CD4-positive, CD25-positive, alpha-beta regulatory T cell (primary cell): ENCODE measurements around the gene C4orf54. TPM values are rescaled to one million over a fixed set of nuclear protein-coding genes. Genes with fewer than 3 reads are reported as not detected.

Source experiments
- ATAC-seq, 2 donors: fragments of 150-1000 bp; cut with Tn5 transposase; one replicate each; pipeline ENCODE4 v1.10.0; 2021; ENCODE audit warnings: low read depth in 2 of 2, moderate number of reproducible peaks in 2 of 2, moderate library complexity in 1 of 2
- DNase-seq, 3 donors: peaks; one replicate each; pipeline versions ENCODE4 v3.0.0 to v3.0.0-alpha.2; 2012 to 2022; ENCODE audit warnings: mixed read lengths in 1 of 3
- H3K27ac ChIP-seq: one replicate; pipeline ENCODE4 v1.7.0; 2013; ENCODE audit warnings: mild to moderate bottlenecking, low read length; ENCODE audit not compliant: insufficient read depth, poor library complexity, severe bottlenecking
- H3K27me3 ChIP-seq: one replicate; pipeline ENCODE4 v1.7.0; 2013; ENCODE audit warnings: low read length; ENCODE audit not compliant: control insufficient read depth, insufficient read depth
- H3K36me3 ChIP-seq: one replicate; pipeline ENCODE4 v1.7.0; 2013; ENCODE audit warnings: mild to moderate bottlenecking, low read length, moderate library complexity; ENCODE audit not compliant: control insufficient read depth, insufficient read depth
- H3K4me1 ChIP-seq: 2 replicates; pipeline ENCODE4 v1.7.0; 2013; ENCODE audit warnings: mild to moderate bottlenecking, low read length; ENCODE audit not compliant: insufficient read depth, control insufficient read depth, poor library complexity, severe bottlenecking
- H3K4me3 ChIP-seq: one replicate; pipeline ENCODE4 v1.7.0; 2013; ENCODE audit warnings: low read depth, mild to moderate bottlenecking, low read length, moderate library complexity
- H3K9me3 ChIP-seq, 2 experiments: 1 replicate in 1 of 2; 2 replicates in 1 of 2; pipeline ENCODE4 v1.7.0; 2013; ENCODE audit warnings: low read length in 2 of 2, mild to moderate bottlenecking in 1 of 2, moderate library complexity in 1 of 2; ENCODE audit not compliant: control insufficient read depth in 2 of 2
- H3K27ac Mint-ChIP-seq, 3 donors: one replicate each; pipeline ENCODE4 v1.8.0; 2020 to 2022; ENCODE audit warnings: mild to moderate bottlenecking in 3 of 3, mixed read lengths in 3 of 3, moderate library complexity in 2 of 3
- H3K27me3 Mint-ChIP-seq: one replicate; pipeline ENCODE4 v1.8.0; 2022; ENCODE audit warnings: mild to moderate bottlenecking, mixed read lengths
- H3K36me3 Mint-ChIP-seq: one replicate; pipeline ENCODE4 v1.8.0; 2020; ENCODE audit warnings: mixed read lengths
- H3K4me1 Mint-ChIP-seq, 4 donors: one replicate each; pipeline ENCODE4 v1.8.0; 2020 to 2022; ENCODE audit warnings: mixed read lengths in 4 of 4, mild to moderate bottlenecking in 1 of 4
- H3K4me3 Mint-ChIP-seq, 4 donors: one replicate each; pipeline ENCODE4 v1.8.0; 2020 to 2022; ENCODE audit warnings: mild to moderate bottlenecking in 4 of 4, mixed read lengths in 4 of 4, moderate library complexity in 3 of 4
- H3K9me3 Mint-ChIP-seq, 7 donors: one replicate each; pipeline ENCODE4 v1.8.0; 2020 to 2022; ENCODE audit warnings: mixed read lengths in 7 of 7, mild to moderate bottlenecking in 3 of 7, moderate library complexity in 2 of 7
- polyA plus RNA-seq, 4 donors: library from polyadenylated mRNA; unstranded; fragments of 300-500 nt; fragmentation: Illumina TruSeq; gene quantifications; one replicate each; pipeline ENCODE4 v1.2.3, GENCODE V29; 2021
- total RNA-seq: library from RNA; stranded (reverse); gene quantifications from one replicate; pipeline ENCODE4 v1.2.3, GENCODE V29; 2022

C4orf54 gene
- total and polyA plus RNA-seq, 5 donors from 2014 or later: not detected

DNA sequence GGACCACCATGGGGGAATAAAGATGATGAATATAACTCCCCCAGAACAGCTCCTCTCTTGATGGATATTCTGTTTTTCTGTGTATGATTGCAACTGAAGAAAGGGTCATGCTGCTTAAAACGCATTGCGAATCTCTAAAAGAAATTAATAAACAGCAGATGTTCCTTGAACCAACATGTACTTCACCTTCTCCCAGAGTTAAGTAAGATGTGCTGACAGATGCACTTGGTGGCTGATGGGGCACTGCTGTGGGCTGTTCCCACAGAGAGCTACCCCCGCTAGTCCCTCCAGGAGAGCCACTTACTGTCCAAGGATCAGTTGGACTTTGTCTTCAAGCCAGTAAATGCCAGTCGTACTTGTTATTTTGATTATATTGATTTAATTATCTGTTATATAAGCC, 26.3 kb upstream of the C4orf54 start:
- no peaks in the 10 kb centered on the region for H3K36me3 ChIP-seq
- H3K9me3 ChIP-seq: no peaks in the 10 kb centered on the region
- no peaks in the 10 kb centered on the region for H3K4me1 ChIP-seq
- H3K27me3 Mint-ChIP-seq: peaks cover 4% of the 10 kb centered on the region
- DNase-seq (no peak), ATAC-seq (no peak)
- H3K27ac Mint-ChIP-seq: no peak overlapping the region
- H3K27ac ChIP-seq: no peak overlapping the region
- no peak overlapping the region for H3K4me3 Mint-ChIP-seq
- peaks cover 3% of the 10 kb centered on the region for H3K27me3 ChIP-seq
- H3K4me1 Mint-ChIP-seq: no peaks in the 10 kb centered on the region
- H3K36me3 Mint-ChIP-seq: no peaks in the 10 kb centered on the region
- H3K4me3 ChIP-seq: no peak overlapping the region
- H3K9me3 Mint-ChIP-seq: peaks cover 0 to 5% (median 0%) of the 10 kb centered on the region in 7 donors

DNA sequence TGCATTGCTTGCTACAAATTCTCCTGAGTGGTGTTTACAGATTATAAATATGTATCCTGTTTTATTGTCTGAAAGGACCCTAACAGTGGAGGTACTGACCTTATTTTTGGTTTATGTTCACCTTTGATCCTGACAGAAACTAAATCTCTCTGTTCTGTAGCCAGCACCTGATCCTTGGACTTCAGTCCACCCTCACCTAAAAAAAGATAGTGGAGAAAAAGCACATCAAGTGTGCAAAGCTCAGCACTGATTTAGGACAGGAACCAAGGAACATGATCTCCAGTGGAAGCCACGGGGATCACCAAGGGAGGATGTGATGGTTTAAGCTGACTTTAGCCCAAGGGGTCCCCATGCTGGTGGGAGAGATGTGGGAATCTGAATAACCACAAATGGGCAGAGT, 22.3 kb upstream of the C4orf54 start:
- peaks cover 3% of the 10 kb centered on the region for H3K27me3 ChIP-seq
- no peak for DNase-seq
- H3K27me3 Mint-ChIP-seq: peaks cover 4% of the 10 kb centered on the region
- no peak for ATAC-seq
- no peak overlapping the region for H3K4me3 ChIP-seq
- H3K4me1 Mint-ChIP-seq: no peaks in the 10 kb centered on the region
- H3K36me3 Mint-ChIP-seq: no peaks in the 10 kb centered on the region
- no peak overlapping the region for H3K27ac Mint-ChIP-seq
- peaks cover 0 to 6% (median 2%) of the 10 kb centered on the region in 7 donors for H3K9me3 Mint-ChIP-seq
- H3K9me3 ChIP-seq: no peaks in the 10 kb centered on the region
- H3K27ac ChIP-seq: no peak overlapping the region
- no peak overlapping the region for H3K4me3 Mint-ChIP-seq
- no peaks in the 10 kb centered on the region for H3K4me1 ChIP-seq
- H3K36me3 ChIP-seq: no peaks in the 10 kb centered on the region

DNA sequence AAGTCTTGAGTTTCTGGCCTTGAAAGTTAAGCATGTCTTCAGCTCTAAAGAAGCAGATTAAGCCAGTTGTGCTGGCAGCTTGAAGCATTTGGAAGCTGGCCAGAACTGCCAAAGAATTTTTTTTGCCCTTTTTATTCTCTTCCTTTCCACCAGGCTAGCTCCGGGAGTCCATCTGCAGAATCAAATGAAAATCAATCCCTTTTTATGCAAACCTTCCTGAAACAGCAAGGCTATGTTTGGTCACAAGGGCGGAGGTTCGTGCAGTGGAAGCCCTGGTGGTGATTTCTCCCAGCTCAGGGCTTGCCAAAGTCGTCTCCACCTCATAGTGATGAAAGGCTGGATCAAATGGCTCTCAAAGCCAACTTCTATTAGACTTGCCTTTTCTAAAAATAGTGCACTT, 21.6 kb upstream of the C4orf54 start:
- Mint-ChIP-seq H3K4me1 (no peaks in the 10 kb centered on the region), H3K27me3 (peaks cover 6% of the 10 kb centered on the region)

DNA sequence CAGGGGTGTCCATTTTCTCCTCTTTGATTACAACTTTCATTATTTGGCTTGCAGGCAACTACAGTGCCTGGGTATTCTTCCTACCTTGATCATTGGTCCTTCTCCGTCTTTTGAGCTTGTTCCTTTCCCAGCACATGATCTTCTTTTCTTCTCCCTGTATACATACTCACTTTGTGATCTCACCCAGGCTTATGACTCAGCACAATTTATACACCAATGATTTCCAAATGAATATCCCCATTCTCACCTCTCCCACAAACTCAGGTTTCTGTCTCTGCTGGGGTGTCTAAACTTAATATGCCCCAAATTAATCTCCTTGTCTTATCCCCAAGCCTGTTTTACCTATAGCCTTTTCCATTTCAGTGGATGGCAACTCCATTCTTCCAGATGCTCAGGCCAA, 19.5 kb upstream of the C4orf54 start:
- peaks cover 2 to 28% (median 15%) of the 10 kb centered on the region in 7 donors for H3K9me3 Mint-ChIP-seq
- H3K27me3 ChIP-seq: peaks cover 3% of the 10 kb centered on the region
- no peak overlapping the region for H3K27ac ChIP-seq
- H3K36me3 Mint-ChIP-seq: no peaks in the 10 kb centered on the region
- no peak overlapping the region for H3K4me3 ChIP-seq
- no peaks in the 10 kb centered on the region for H3K4me1 Mint-ChIP-seq
- ATAC-seq (no peak), DNase-seq (no peak)
- peaks cover 7 to 16% of the 10 kb centered on the region in 2 experiments for H3K9me3 ChIP-seq
- H3K4me1 ChIP-seq: no peaks in the 10 kb centered on the region
- H3K27me3 Mint-ChIP-seq: peaks cover 10% of the 10 kb centered on the region
- no peak overlapping the region for H3K4me3 Mint-ChIP-seq
- no peak overlapping the region for H3K27ac Mint-ChIP-seq
- no peaks in the 10 kb centered on the region for H3K36me3 ChIP-seq

More for the DNA sequence above, 21.6 kb upstream of the C4orf54 start:
- H3K36me3 Mint-ChIP-seq: no peaks in the 10 kb centered on the region
- ATAC-seq (no peak), DNase-seq (no peak)
- H3K4me3 Mint-ChIP-seq: no peak overlapping the region
- no peaks in the 10 kb centered on the region for H3K9me3 ChIP-seq
- H3K27me3 ChIP-seq: peaks cover 3% of the 10 kb centered on the region
- no peaks in the 10 kb centered on the region for H3K4me1 ChIP-seq
- H3K9me3 Mint-ChIP-seq: peaks cover 0 to 10% (median 3%) of the 10 kb centered on the region in 7 donors
- no peak overlapping the region for H3K4me3 ChIP-seq
- H3K36me3 ChIP-seq: no peaks in the 10 kb centered on the region
- H3K27ac Mint-ChIP-seq: no peak overlapping the region
- H3K27ac ChIP-seq: no peak overlapping the region

DNA sequence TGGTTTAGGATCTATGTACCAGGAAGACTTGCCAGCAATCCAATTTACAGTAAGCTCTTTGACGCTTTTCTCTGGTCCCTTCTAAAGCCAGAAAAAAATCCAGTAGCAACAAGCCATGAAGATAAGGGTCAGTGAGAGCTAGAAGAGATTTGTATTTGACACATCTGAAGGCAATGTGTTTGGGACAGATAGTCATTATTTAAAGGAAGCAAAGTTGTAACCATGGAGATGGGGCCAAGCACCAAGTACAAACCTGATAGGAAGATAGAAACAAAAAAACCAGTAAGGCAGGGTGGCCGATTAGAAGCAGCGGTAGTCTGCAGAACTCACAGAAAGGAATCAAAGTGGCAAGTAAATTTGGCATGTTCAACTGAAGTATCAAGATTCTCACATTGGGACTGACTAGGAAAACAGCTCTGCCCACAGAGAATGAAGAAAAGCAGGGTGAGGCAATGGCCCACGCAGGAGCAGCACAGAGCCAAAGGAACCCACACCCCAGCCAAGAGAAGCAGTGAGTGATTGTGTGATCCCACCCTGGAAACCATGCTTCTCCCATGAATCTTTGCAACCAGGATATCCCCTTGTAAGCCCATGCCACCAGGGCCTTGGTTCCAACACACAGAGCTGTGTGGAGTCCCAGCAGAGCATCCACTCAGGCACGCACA, 12.9 kb upstream of the C4orf54 start:
- H3K36me3 ChIP-seq: no peaks in the 10 kb centered on the region
- Mint-ChIP-seq H3K27ac (no peak overlapping the region), H3K27me3 (peaks cover 33% of the 10 kb centered on the region), H3K36me3 (no peaks in the 10 kb centered on the region), H3K4me3 (no peak overlapping the region), H3K4me1 (no peaks in the 10 kb centered on the region), H3K9me3 (peaks cover 2 to 36% (median 18%) of the 10 kb centered on the region in 7 donors)
- H3K4me3 ChIP-seq: no peak overlapping the region
- no peak for DNase-seq
- no peak for ATAC-seq
- H3K27ac ChIP-seq: no peak overlapping the region
- no peaks in the 10 kb centered on the region for H3K4me1 ChIP-seq
- peaks cover 11 to 25% of the 10 kb centered on the region in 2 experiments for H3K9me3 ChIP-seq
- no peaks in the 10 kb centered on the region for H3K27me3 ChIP-seq

DNA sequence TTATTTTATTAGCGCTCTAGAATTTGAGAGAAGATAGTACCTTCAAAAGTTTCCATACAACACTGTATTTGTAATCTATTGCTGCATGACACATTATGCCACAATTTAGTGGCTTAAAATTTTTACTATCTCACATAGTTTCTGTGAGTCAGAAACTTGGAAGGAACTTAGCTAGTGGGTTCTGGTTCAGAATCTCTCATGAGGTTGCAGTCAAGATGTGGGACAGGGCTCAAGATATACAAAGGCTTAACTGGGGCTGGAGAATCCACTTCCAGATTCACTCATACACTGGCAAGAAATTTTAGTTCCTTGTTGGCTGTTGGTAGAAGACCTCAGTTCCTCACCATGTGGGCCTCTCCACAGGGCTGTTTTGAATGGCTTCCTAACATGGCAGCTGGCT, 11.5 kb upstream of the C4orf54 start:
- H3K4me3 ChIP-seq: no peak overlapping the region
- no peak for DNase-seq
- H3K4me3 Mint-ChIP-seq: no peak overlapping the region
- no peaks in the 10 kb centered on the region for H3K36me3 Mint-ChIP-seq
- peaks cover 33% of the 10 kb centered on the region for H3K27me3 Mint-ChIP-seq
- no peak overlapping the region for H3K27ac ChIP-seq
- H3K9me3 Mint-ChIP-seq: peaks cover 2 to 27% (median 15%) of the 10 kb centered on the region in 7 donors
- H3K9me3 ChIP-seq: peaks cover 11 to 25% of the 10 kb centered on the region in 2 experiments
- no peak overlapping the region for H3K27ac Mint-ChIP-seq
- H3K27me3 ChIP-seq: no peaks in the 10 kb centered on the region
- no peaks in the 10 kb centered on the region for H3K4me1 ChIP-seq
- ATAC-seq: no peak
- no peaks in the 10 kb centered on the region for H3K36me3 ChIP-seq
- no peaks in the 10 kb centered on the region for H3K4me1 Mint-ChIP-seq

DNA sequence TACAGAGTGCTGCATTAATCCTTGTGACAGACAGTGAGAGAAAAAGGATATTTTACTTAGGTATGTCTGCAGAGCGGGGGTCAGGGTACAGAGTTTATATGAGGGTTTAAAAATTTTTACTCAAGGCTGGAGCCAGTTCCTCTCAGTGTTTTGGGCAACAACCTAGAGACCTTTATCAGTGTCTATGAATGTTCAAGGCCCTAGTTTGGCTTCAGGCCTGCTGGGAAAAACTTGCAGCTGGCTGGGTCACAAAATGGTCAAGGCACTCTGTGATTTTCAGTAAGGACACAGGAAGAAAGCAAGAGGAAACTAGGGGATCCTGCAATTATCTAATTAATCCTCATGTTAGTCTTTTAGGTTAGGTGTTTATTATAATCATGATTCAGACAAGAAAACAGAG, 10.8 kb upstream of the C4orf54 start:
- Mint-ChIP-seq H3K9me3 (peaks cover 2 to 21% (median 15%) of the 10 kb centered on the region in 7 donors), H3K27ac (no peak overlapping the region), H3K4me3 (no peak overlapping the region), H3K36me3 (no peaks in the 10 kb centered on the region), H3K27me3 (peaks cover 32% of the 10 kb centered on the region), H3K4me1 (no peaks in the 10 kb centered on the region)
- H3K4me1 ChIP-seq: no peaks in the 10 kb centered on the region
- ATAC-seq (no peak), DNase-seq (no peak)
- H3K36me3 ChIP-seq: no peaks in the 10 kb centered on the region
- no peak overlapping the region for H3K4me3 ChIP-seq
- peaks cover 11 to 22% of the 10 kb centered on the region in 2 experiments for H3K9me3 ChIP-seq
- H3K27ac ChIP-seq: no peak overlapping the region
- H3K27me3 ChIP-seq: no peaks in the 10 kb centered on the region

DNA sequence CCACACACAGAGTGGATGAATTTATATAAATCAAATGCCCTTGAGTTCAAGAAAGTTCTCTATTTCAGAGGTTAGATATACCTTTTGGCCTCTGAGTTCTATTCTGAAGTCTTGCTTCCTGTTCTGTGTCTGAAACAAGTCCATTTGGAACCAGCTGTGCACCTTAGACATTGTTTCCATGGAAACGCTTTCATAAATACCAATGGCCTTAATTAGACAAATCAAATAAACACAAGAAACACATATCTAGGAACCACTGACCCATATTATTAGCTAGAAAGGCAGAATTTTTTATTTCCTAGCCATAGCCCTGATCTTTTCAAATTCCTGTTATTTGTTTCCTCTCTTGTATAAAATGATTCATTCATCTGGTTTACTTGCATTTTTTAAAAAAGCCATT, 8.4 kb upstream of the C4orf54 start:
- H3K4me1 Mint-ChIP-seq: no peaks in the 10 kb centered on the region
- H3K9me3 Mint-ChIP-seq: peaks cover 0 to 9% (median 0%) of the 10 kb centered on the region in 7 donors
- Histone ChIP-seq H3K36me3 (no peaks in the 10 kb centered on the region), H3K27ac (no peak overlapping the region), H3K9me3 (peaks cover 0 to 2% of the 10 kb centered on the region in 2 experiments), H3K4me1 (no peaks in the 10 kb centered on the region), H3K27me3 (peaks cover 4% of the 10 kb centered on the region), H3K4me3 (no peak overlapping the region)
- H3K27ac Mint-ChIP-seq: no peak overlapping the region
- H3K4me3 Mint-ChIP-seq: no peak overlapping the region
- H3K36me3 Mint-ChIP-seq: no peaks in the 10 kb centered on the region
- ATAC-seq: no peak
- DNase-seq: no peak
- peaks cover 36% of the 10 kb centered on the region for H3K27me3 Mint-ChIP-seq
